GM12891 (cell line): Measurements from ENCODE around the gene DIS3L2.

Experiments used
- POLR2A ChIP-seq: IDR thresholded peaks from 2 replicates; pipeline ENCODE4 v1.6.1; 2011; ENCODE audit warnings: low read depth, low read length, control low read depth
- POLR2AphosphoS5 ChIP-seq: IDR thresholded peaks from 2 replicates; pipeline ENCODE4 v1.6.1; 2011; ENCODE audit warnings: low read depth, low read length, control low read depth

DNA sequence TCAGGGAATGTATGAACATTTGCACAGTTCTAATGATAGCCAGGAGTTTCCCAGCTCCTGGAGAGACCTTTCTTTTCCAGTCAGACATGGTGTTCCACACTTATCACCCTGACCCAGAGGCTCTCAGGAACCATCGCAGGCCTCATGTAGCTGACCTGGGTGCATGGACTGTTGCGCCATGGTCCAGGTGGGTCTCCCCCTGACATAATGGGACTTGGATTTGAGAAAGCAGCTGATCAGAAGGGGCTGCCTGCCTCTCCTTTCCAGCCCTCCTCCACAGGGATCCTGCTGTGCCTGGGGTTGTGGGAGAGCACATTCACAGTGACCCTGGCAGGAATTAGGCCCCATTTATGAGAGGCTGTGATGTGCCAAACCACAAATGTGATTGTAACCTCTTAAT is 283.6 kb downstream of the DIS3L2 start:
- TF ChIP-seq POLR2A (no peak), POLR2AphosphoS5 (no peak)
